Measurements from ENCODE around the gene LRRC34. TPM values are rescaled to one million over a fixed set of nuclear protein-coding genes. Genes with fewer than 3 reads are reported as not detected.
A peak's percentile ranks its signal among the peaks of the same experiment; 100 is the strongest.

Gene LRRC34
- total and polyA plus RNA-seq, 12 donors, result 0.12 to 5.2 (median 2.1) TPM

DNA sequence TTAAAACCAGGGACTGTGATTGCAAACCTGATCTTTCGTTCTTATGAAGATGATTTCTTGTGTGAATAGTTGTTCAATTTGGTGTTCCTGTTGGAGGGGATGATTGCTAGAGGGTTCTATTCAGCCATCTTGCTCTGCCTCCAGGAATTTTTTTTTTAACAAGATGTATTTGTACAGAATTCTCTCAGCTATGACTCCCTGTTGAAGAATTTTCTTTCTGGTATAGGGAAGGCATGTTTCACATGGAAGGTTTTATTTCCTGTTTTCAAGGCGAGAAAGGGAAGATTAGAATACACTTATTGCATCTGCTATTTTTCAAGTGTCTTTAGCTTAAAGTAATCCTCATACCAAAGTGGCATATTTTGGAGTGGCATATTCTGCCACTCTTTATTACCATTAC is 5.6 kb upstream of the LRRC34 start:
- H3K9me3 ChIP-seq (replicated peaks in 1 of 3), result peaks cover 0 to 5% (median 0%) of the 10 kb centered on the region in 3 donors

DNA sequence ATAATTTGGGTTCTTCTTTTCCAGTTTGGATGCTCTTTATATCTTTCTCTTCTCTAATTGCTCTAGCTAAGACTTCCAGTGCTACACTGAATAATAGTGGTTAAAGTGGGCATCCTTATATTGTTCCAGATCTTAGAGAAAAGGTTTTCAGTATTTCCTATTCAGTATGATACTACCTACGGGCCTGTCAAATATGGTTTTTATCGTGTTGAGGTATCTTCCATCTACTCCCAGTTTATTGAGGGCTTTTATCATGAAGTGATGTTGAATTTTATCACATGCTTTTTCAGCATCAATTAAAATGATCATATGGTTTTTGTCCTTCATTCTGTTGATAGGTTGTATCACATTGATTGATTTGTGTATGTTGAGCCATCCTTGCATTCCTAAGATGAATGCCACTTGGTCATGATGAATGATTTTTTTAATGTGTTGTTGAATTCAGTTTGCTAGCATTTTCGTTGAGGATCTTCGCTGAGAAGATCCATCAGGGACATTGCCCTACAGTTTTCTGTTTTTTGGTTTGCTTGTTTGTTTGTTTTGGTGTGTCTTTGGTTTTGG is 3.0 kb upstream of the LRRC34 start:
- no peak for DNase-seq
- peaks cover 0 to 5% (median 0%) of the 10 kb centered on the region in 3 donors for H3K9me3 ChIP-seq (replicated peaks in 1 of 3)
- WGBS, 4 donors, result 87 to 94% (median 91%) methylated on average over 4 of the region's 4 CpGs

More for the DNA sequence above, 5.6 kb upstream of the LRRC34 start:
- Histone ChIP-seq H3K4me3 (no peak overlapping the region), H3K27me3 (no peaks in the 10 kb centered on the region), H3K36me3 (replicated peaks in 1 of 2) (no peaks in the 10 kb centered on the region), H3K4me1 (replicated peaks in 1 of 2) (no peaks in the 10 kb centered on the region), H3K27ac (no peak overlapping the region)
- TF ChIP-seq, protein P1, sequence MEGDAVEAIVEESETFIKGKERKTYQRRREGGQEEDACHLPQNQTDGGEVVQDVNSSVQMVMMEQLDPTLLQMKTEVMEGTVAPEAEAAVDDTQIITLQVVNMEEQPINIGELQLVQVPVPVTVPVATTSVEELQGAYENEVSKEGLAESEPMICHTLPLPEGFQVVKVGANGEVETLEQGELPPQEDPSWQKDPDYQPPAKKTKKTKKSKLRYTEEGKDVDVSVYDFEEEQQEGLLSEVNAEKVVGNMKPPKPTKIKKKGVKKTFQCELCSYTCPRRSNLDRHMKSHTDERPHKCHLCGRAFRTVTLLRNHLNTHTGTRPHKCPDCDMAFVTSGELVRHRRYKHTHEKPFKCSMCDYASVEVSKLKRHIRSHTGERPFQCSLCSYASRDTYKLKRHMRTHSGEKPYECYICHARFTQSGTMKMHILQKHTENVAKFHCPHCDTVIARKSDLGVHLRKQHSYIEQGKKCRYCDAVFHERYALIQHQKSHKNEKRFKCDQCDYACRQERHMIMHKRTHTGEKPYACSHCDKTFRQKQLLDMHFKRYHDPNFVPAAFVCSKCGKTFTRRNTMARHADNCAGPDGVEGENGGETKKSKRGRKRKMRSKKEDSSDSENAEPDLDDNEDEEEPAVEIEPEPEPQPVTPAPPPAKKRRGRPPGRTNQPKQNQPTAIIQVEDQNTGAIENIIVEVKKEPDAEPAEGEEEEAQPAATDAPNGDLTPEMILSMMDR (IDR thresholded peaks at IDR 0.05), result no peak
- no peak for TF ChIP-seq POLR2A (IDR thresholded peaks at IDR 0.05)
- no peak for DNase-seq
- 68 to 80% (median 72%) methylated on average over 2 of the region's 2 CpGs for WGBS, 4 donors
- intact Hi-C loops (cut with DNase I), result no loop called here

DNA sequence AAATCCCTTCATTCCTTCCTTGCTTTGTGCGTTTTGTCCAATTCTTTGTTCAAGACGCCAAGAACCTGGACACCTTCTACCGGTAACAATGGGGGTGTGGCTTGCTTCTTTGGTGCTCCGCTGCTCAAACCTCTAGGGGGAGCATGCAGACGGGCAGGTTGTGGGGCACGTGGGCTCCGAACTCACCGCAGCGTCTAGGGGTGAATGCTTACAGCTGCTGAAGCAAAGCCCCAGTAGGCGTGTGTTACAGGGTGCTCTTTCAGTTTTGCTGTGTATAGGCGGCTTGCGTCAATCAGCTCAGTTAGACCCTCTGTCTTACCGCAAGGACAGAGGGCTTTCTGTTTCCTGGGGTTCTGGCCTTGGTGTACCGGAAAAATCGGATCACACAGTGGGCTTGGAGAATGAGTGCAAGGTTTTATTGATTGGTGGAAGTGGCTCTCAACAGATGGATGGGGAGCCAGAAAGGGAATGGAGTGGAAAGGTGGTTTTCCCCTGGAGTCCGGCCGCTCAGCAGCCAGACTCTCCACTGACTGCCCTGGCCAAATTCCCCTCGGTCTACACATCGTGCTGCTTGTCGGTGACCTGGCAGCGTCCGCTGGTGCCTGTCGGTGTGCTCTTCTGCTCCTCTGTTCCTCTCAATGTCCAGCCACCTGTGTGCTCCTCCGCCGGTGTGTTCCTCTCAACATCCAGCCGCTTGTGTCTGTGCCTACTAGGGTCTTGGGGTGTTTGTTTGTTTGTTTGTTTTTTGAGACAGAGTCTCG is 1.2 kb upstream of the LRRC34 start:
- intact Hi-C loops (cut with DNase I), result no loop called here
- no peaks in the 10 kb centered on the region for H3K27me3 ChIP-seq
- DNase-seq, result peak in 2 of 7 donors; percentile 10 to 19
- no peaks in the 10 kb centered on the region for H3K36me3 ChIP-seq (replicated peaks in 1 of 2)
- H3K9me3 ChIP-seq (replicated peaks in 1 of 3), result peaks cover 0 to 5% (median 0%) of the 10 kb centered on the region in 3 donors
- TF ChIP-seq POLR2A (IDR thresholded peaks at IDR 0.05), result no peak
- TF ChIP-seq, protein P1 (IDR thresholded peaks at IDR 0.05), result peak in 2 of 6 experiments; percentile 12 to 24
- WGBS, 4 donors, result 60 to 73% (median 64%) methylated on average over 21 to 27 of the region's 27 CpGs
- H3K4me1 ChIP-seq (replicated peaks in 1 of 2), result peaks cover 3 to 9% of the 10 kb centered on the region in 2 donors
- H3K27ac ChIP-seq, result no peak overlapping the region
- H3K4me3 ChIP-seq, result peak overlapping the region in 1 of 4 donors; percentile 59

More for the DNA sequence above, 3.0 kb upstream of the LRRC34 start:
- H3K4me3 ChIP-seq, result no peak overlapping the region
- intact Hi-C loops (cut with DNase I), result no loop called here
- H3K36me3 ChIP-seq (replicated peaks in 1 of 2), result no peaks in the 10 kb centered on the region
- no peak overlapping the region for H3K27ac ChIP-seq
- TF ChIP-seq, protein P1 (IDR thresholded peaks at IDR 0.05), result no peak
- no peak for TF ChIP-seq POLR2A (IDR thresholded peaks at IDR 0.05)
- no peaks in the 10 kb centered on the region for H3K27me3 ChIP-seq
- peaks cover 3 to 9% of the 10 kb centered on the region in 2 donors for H3K4me1 ChIP-seq (replicated peaks in 1 of 2)

DNA sequence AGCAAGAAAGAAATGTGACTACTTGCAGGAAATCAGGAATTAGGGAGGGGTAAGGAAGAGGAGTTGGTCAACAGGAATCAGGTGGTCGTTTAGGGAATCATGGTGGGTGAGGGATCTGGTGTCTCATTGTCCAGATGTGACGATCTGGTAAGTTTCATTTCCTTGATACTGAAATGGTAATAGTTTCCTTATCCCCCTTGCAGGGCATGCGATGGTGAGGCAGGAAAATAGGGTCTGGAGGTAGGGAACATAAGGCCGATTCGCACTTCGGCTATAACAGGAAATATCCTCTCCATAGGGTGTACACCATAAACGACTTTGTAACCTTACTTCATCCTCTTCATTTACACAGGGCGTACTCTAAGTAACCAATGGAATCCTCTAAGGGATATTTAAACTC is 574 bp upstream of the LRRC34 start:
- H3K9me3 ChIP-seq (replicated peaks in 1 of 3), result peaks cover 0 to 5% (median 0%) of the 10 kb centered on the region in 3 donors
- TF ChIP-seq POLR2A (IDR thresholded peaks at IDR 0.05), result no peak
- TF ChIP-seq, protein P1 (IDR thresholded peaks at IDR 0.05), result no peak
- intact Hi-C loops (cut with DNase I), result no loop called here
- H3K27ac ChIP-seq, result no peak overlapping the region
- H3K4me3 ChIP-seq, result peak overlapping the region in 1 of 4 donors; percentile 59
- H3K27me3 ChIP-seq, result no peaks in the 10 kb centered on the region
- H3K4me1 ChIP-seq (replicated peaks in 1 of 2), result peaks cover 3 to 9% of the 10 kb centered on the region in 2 donors
- WGBS, 4 donors, result 57 to 66% (median 61%) methylated on average over 8 of the region's 8 CpGs
- H3K36me3 ChIP-seq (replicated peaks in 1 of 2), result no peaks in the 10 kb centered on the region
- no peak for DNase-seq

Measured in adrenal gland (tissue), 12 donors.